Pancreas (tissue), 10 donors: Measurements from ENCODE around the gene ZIC4. TPM values are rescaled to one million over a fixed set of nuclear protein-coding genes. Genes with fewer than 3 reads are reported as not detected.

Experiments
- ATAC-seq, 4 donors: fragments of 200-7000 bp; cut with Tn5 transposase; one replicate each; pipeline versions ENCODE4 v1.8.0 to v1.9.1; 2020; ENCODE audit warnings: mild to moderate bottlenecking in 4 of 4, moderate library complexity in 4 of 4
- DNase-seq, 6 donors: peaks; one replicate each; pipeline ENCODE4 v3.0.0-alpha.2; 2020
- FAIRE-seq: peaks from 2 replicates; lab custom pipeline; 2012; peaks lifted over from hg19 to GRCh38; lab: Jason Lieb, UNC
- H3K27ac ChIP-seq, 4 donors: fragments of 200-600 bp; sonication (generic); 1 replicate in 3 of 4; 2 replicates in 1 of 4; pipeline versions ENCODE4 v1.5.0 to v1.8.0; 2020
- H3K27me3 ChIP-seq, 4 donors: fragments of 200-600 bp; one replicate each; pipeline ENCODE4 v1.8.0; 2021
- H3K36me3 ChIP-seq, 3 donors: fragments of 200-600 bp; sonication (generic) in 1 of 3; one replicate each; pipeline versions ENCODE4 v1.5.0 to v1.8.0; 2020 to 2021
- H3K4me1 ChIP-seq, 3 donors: fragments of 200-600 bp; one replicate each; pipeline ENCODE4 v1.8.0; 2021
- H3K4me3 ChIP-seq, 4 donors: fragments of 200-600 bp; sonication (generic) in 2 of 4; one replicate each; pipeline versions ENCODE4 v1.5.0 to v1.8.0; 2020 to 2021
- H3K9me3 ChIP-seq, 4 donors: fragments of 200-600 bp; one replicate each; pipeline ENCODE4 v1.8.0; 2021
- CTCF ChIP-seq, 4 donors: fragments of 200-600 bp; sonication (generic) in 3 of 4; IDR thresholded peaks; one replicate each; pipeline versions ENCODE4 v1.5.0 to v1.8.0; 2021; ENCODE audit warnings: antibody characterized with exemption in 4 of 4
- WGBS, 2 donors: extraction: QIAGEN DNeasy Blood & Tissue Kit; methylation state at CpG; one replicate each; pipeline ENCODE4 v1.1.7; 2013; 5-methylcytosine and 5-hydroxymethylcytosine counted together
- intact Hi-C, 3 donors: fragments of 100-400 bp; cut with DNase I; formaldehyde crosslinking; loops; one replicate each; pipeline versions ENCODE4 v1.11.1 to v1.14.2; 2022
- polyA plus RNA-seq, 2 donors: library from polyadenylated mRNA; stranded (reverse); fragments of 200-250 nt; gene quantifications; one replicate each; pipeline ENCODE4 v1.2.3, GENCODE V29; 2013
- total RNA-seq, 6 donors: library from RNA; stranded (reverse); fragmentation: NEBNext Ultra II Directional in 4 of 6; extraction: Animal tissue kit (Norgen Biotek cat#: 25700) in 4 of 6; gene quantifications; one replicate each; pipeline versions ENCODE4 v1.2.1 to v1.2.4, GENCODE V29; 2021 to 2023
- donor health status: healthy with polysubstance abuse.
- donor health status: DM: no; HTN: no; CAD: no; lungs with moderate emphysema.
- donor health status: DM: no; HTN: no; CAD: no.
- donor health status: control.
- donor health status: control.
- donor health status: Bipolar disorder and iron deficiency.
- donor health status: DM: yes; HTN: yes; CAD: no.
- donor health status: DM: no; HTN: no; CAD: no.
- donor health status: DM: no; HTN: no; CAD: no.
- donor health status: DM: yes; HTN: yes; CAD: no.

The ZIC4 gene
- total and polyA plus RNA-seq, 8 donors = not detected

- no peak for ATAC-seq
- no peak overlapping the region for H3K27ac ChIP-seq
- no peaks in the 10 kb centered on the region for H3K9me3 ChIP-seq
- WGBS, 2 donors = 33 to 35% methylated on average over 4 of the region's 4 CpGs
- intact Hi-C loops = loop anchor here in 1 of 3 donors (10.0 kb wide), 1 partner anchor 54 kb away; no protein-coding TSS in a partner anchor
- DNase-seq = no peak
- H3K36me3 ChIP-seq = no peaks in the 10 kb centered on the region
- no peak for TF ChIP-seq CTCF (IDR thresholded peaks at IDR 0.05)
- H3K27me3 ChIP-seq = peaks cover 14 to 80% (median 33%) of the 10 kb centered on the region in 4 donors
- H3K4me3 ChIP-seq = no peak overlapping the region
- no peak for FAIRE-seq
- peaks cover 0 to 14% (median 0%) of the 10 kb centered on the region in 3 donors for H3K4me1 ChIP-seq
These were observed 12.0 kb upstream of the ZIC4 start for GRCh38 chr3:147418371-147418781.

GRCh38 chr3:147417551-147418295, 11.4 kb upstream of the ZIC4 start:
- ATAC-seq = no peak
- no peaks in the 10 kb centered on the region for H3K9me3 ChIP-seq
- DNase-seq = no peak

GRCh38 chr3:147416931-147417330, 10.6 kb upstream of the ZIC4 start:
- Histone ChIP-seq H3K4me1 (peaks cover 0 to 10% (median 0%) of the 10 kb centered on the region in 3 donors), H3K4me3 (no peak overlapping the region), H3K9me3 (no peaks in the 10 kb centered on the region), H3K27me3 (peaks cover 16 to 83% (median 33%) of the 10 kb centered on the region in 4 donors), H3K36me3 (no peaks in the 10 kb centered on the region), H3K27ac (no peak overlapping the region)
- TF ChIP-seq CTCF (IDR thresholded peaks at IDR 0.05) = no peak
- ATAC-seq (no peak), FAIRE-seq (no peak), DNase-seq (no peak)
- WGBS, 2 donors = 8 to 12% methylated on average over 1 of the region's 1 CpG
- intact Hi-C loops = loop anchor here in 1 of 3 donors (10.0 kb wide), 1 partner anchor 52 kb away; no protein-coding TSS in a partner anchor

More at GRCh38 chr3:147417551-147418295, 11.4 kb upstream of the ZIC4 start:
- no peak for FAIRE-seq
- H3K27me3 ChIP-seq = peaks cover 14 to 81% (median 30%) of the 10 kb centered on the region in 4 donors
- WGBS, 2 donors = 42 to 46% methylated on average over 7 of the region's 7 CpGs
- peaks cover 0 to 10% (median 0%) of the 10 kb centered on the region in 3 donors for H3K4me1 ChIP-seq
- intact Hi-C loops = loop anchor here in 1 of 3 donors (10.0 kb wide), 1 partner anchor 53 kb away; no protein-coding TSS in a partner anchor
- TF ChIP-seq CTCF (IDR thresholded peaks at IDR 0.05) = no peak
- H3K4me3 ChIP-seq = no peak overlapping the region
- no peak overlapping the region for H3K27ac ChIP-seq
- no peaks in the 10 kb centered on the region for H3K36me3 ChIP-seq

- Histone ChIP-seq H3K36me3 (no peaks in the 10 kb centered on the region), H3K9me3 (no peaks in the 10 kb centered on the region), H3K27ac (no peak overlapping the region), H3K4me3 (no peak overlapping the region), H3K27me3 (peaks cover 15 to 84% (median 26%) of the 10 kb centered on the region in 4 donors), H3K4me1 (peaks cover 0 to 8% (median 3%) of the 10 kb centered on the region in 3 donors)
- intact Hi-C loops = loop anchor here in 1 of 3 donors (10.0 kb wide), 1 partner anchor 51 kb away; no protein-coding TSS in a partner anchor
- FAIRE-seq = no peak
- DNase-seq = no peak
- ATAC-seq = no peak
- TF ChIP-seq CTCF (IDR thresholded peaks at IDR 0.05) = no peak
- 12 to 14% methylated on average over 2 of the region's 2 CpGs for WGBS, 2 donors
These were observed 9.5 kb upstream of the ZIC4 start for GRCh38 chr3:147415874-147416273.
